GM19397 (cell line): ENCODE results near the gene NCOR1.
"Not testable (repeated sequence)": the region's sequence is repeated elsewhere in the genome, so short reads cannot be mapped to it uniquely, and the experiment has no call there.

ENCODE experiments used
- ATAC-seq: cut with Tn5 transposase; IDR thresholded peaks from one replicate; pipeline ENCODE4 v1.9.1; 2021; ENCODE audit warnings: mild to moderate bottlenecking, moderate library complexity; ENCODE audit not compliant: unreplicated experiment

The NCOR1 gene

GRCh38 chr17:16215273-16215964 lies at the start of gene NCOR1:
TSS of gene NCOR1 (minus strand) at chr17:16215534. CDS start at chr17:16194569, 20,965 bp downstream.
- peak; percentile 74 for ATAC-seq

GRCh38 chr17:16262201-16262600 lies 46.9 kb upstream of the NCOR1 start:
- ATAC-seq: no peak

GRCh38 chr17:16261049-16261448 lies 45.7 kb upstream of the NCOR1 start:
- no peak for ATAC-seq

GRCh38 chr17:16259926-16260325 lies 44.6 kb upstream of the NCOR1 start:
- no peak for ATAC-seq

GRCh38 chr17:16258901-16259300 lies 43.6 kb upstream of the NCOR1 start:
- ATAC-seq: no peak

- ATAC-seq: no peak
Measured at GRCh38 chr17:16255481-16255921, 40.2 kb upstream of the NCOR1 start.

GRCh38 chr17:16254773-16255400 lies 39.6 kb upstream of the NCOR1 start:
- no peak for ATAC-seq

GRCh38 chr17:16251556-16251955 lies 36.2 kb upstream of the NCOR1 start:
- no peak for ATAC-seq

GRCh38 chr17:16251043-16251442 lies 35.7 kb upstream of the NCOR1 start:
- no peak for ATAC-seq

GRCh38 chr17:16250635-16251034 lies 35.3 kb upstream of the NCOR1 start:
- ATAC-seq: no peak

- ATAC-seq: no peak
Measured at GRCh38 chr17:16247586-16247984, 32.3 kb upstream of the NCOR1 start.

- no peak for ATAC-seq
Measured at GRCh38 chr17:16243801-16244567, 28.6 kb upstream of the NCOR1 start.

GRCh38 chr17:16243385-16243784 lies 28.1 kb upstream of the NCOR1 start:
- ATAC-seq: no peak

GRCh38 chr17:16241906-16242399 lies 26.6 kb upstream of the NCOR1 start:
- no peak for ATAC-seq

- no peak for ATAC-seq
Measured at GRCh38 chr17:16239931-16240330, 24.6 kb upstream of the NCOR1 start.

GRCh38 chr17:16232391-16232790 lies 17.1 kb upstream of the NCOR1 start:
- ATAC-seq: no peak

GRCh38 chr17:16229912-16230561 lies 14.7 kb upstream of the NCOR1 start:
- ATAC-seq: not testable (repeated sequence)

- no peak for ATAC-seq
Measured at GRCh38 chr17:16222406-16222805, 7.1 kb upstream of the NCOR1 start.

GRCh38 chr17:16217002-16217635 lies 1.8 kb upstream of the NCOR1 start, which contains the start of gene PIGL:
TSS of gene PIGL (plus strand) at chr17:16217210. CDS start at chr17:16217227, 17 bp downstream.
- ATAC-seq: peak; percentile 41

GRCh38 chr17:16216341-16217001 lies 1.1 kb upstream of the NCOR1 start:
- ATAC-seq: not testable (repeated sequence)
